H9 (cell line): ENCODE measurements around the gene PCDHA12. TPM values are rescaled to one million over a fixed set of nuclear protein-coding genes. Genes with fewer than 3 reads are reported as not detected.
A peak's percentile ranks its signal among the peaks of the same experiment; 100 is the strongest.

Source experiments
- DNase-seq: peaks from one replicate; pipeline ENCODE4 v3.0.0-alpha.2; 2017
- H2AFZ ChIP-seq: one replicate; pipeline ENCODE4 v1.6.1; 2013; ENCODE audit warnings: mild to moderate bottlenecking, low read length, control low read depth, moderate library complexity
- H2AK5ac ChIP-seq: 2 replicates; pipeline ENCODE4 v1.6.1; 2013; ENCODE audit warnings: low read length, control low read depth, mixed read lengths; ENCODE audit not compliant: insufficient read length
- H2BK120ac ChIP-seq: one replicate; pipeline ENCODE4 v1.6.1; 2013; ENCODE audit warnings: low read depth, mild to moderate bottlenecking, low read length, control low read depth, inconsistent platforms; ENCODE audit not compliant: poor library complexity, severe bottlenecking
- H2BK12ac ChIP-seq: 2 replicates; pipeline ENCODE4 v1.6.1; 2013; ENCODE audit warnings: low read length, control low read depth, mixed read lengths, low read depth; ENCODE audit not compliant: insufficient read length
- H2BK15ac ChIP-seq: 2 replicates; pipeline ENCODE4 v1.6.1; 2013; ENCODE audit warnings: low read depth, low read length, control low read depth
- H2BK20ac ChIP-seq: one replicate; pipeline ENCODE4 v1.6.1; 2013; ENCODE audit warnings: low read depth, mild to moderate bottlenecking, low read length, control low read depth, inconsistent platforms; ENCODE audit not compliant: poor library complexity, severe bottlenecking
- H2BK5ac ChIP-seq: 2 replicates; pipeline ENCODE4 v1.6.1; 2013; ENCODE audit warnings: low read length, control low read depth, mixed read lengths; ENCODE audit not compliant: insufficient read length
- H3K14ac ChIP-seq: 2 replicates; pipeline ENCODE4 v1.6.1; 2013; ENCODE audit warnings: low read length, control low read depth; ENCODE audit not compliant: insufficient read depth
- H3K18ac ChIP-seq: 2 replicates; pipeline ENCODE4 v1.6.1; 2013; ENCODE audit warnings: low read depth, mild to moderate bottlenecking, mixed read lengths, low read length, control low read depth; ENCODE audit not compliant: insufficient read length
- H3K23ac ChIP-seq: 2 replicates; pipeline ENCODE4 v1.6.1; 2013; ENCODE audit warnings: low read length, control low read depth, mixed read lengths, low read depth; ENCODE audit not compliant: insufficient read length
- H3K23me2 ChIP-seq: 2 replicates; pipeline ENCODE4 v1.6.1; 2013; ENCODE audit warnings: low read depth, mild to moderate bottlenecking, mixed read lengths, low read length, control low read depth; ENCODE audit not compliant: insufficient read length, poor library complexity, severe bottlenecking
- H3K27ac ChIP-seq: 2 replicates; pipeline ENCODE4 v1.5.1; 2013; ENCODE audit warnings: low read length, control low read depth, mixed read lengths, low read depth; ENCODE audit not compliant: insufficient read length
- H3K27me3 ChIP-seq: 2 replicates; pipeline ENCODE4 v1.6.1; 2013; ENCODE audit warnings: low read length, control low read depth, inconsistent platforms; ENCODE audit not compliant: insufficient read depth
- H3K4ac ChIP-seq: 2 replicates; pipeline ENCODE4 v1.6.1; 2013; ENCODE audit warnings: low read depth, mild to moderate bottlenecking, control low read depth, inconsistent platforms, low read length, moderate library complexity
- H3K4me1 ChIP-seq: 2 replicates; pipeline ENCODE4 v1.6.1; 2013; ENCODE audit warnings: low read length, control low read depth, inconsistent platforms; ENCODE audit not compliant: insufficient read depth
- H3K4me2 ChIP-seq: 2 replicates; pipeline ENCODE4 v1.6.1; 2013; ENCODE audit warnings: low read length, control low read depth, mixed read lengths; ENCODE audit not compliant: insufficient read length, insufficient read depth
- H3K56ac ChIP-seq: 2 replicates; pipeline ENCODE4 v1.6.1; 2013; ENCODE audit warnings: low read depth, mild to moderate bottlenecking, mixed read lengths, low read length, control low read depth; ENCODE audit not compliant: insufficient read length
- H3K79me1 ChIP-seq: 2 replicates; pipeline ENCODE4 v1.6.1; 2013; ENCODE audit warnings: low read depth, mild to moderate bottlenecking, moderate library complexity, low read length, control low read depth, inconsistent platforms; ENCODE audit not compliant: insufficient read depth, poor library complexity, severe bottlenecking
- H3K79me2 ChIP-seq: 2 replicates; pipeline ENCODE4 v1.6.1; 2013; ENCODE audit warnings: low read length, control low read depth, inconsistent platforms; ENCODE audit not compliant: insufficient read depth
- H3K9ac ChIP-seq: 2 replicates; pipeline ENCODE4 v1.6.1; 2013; ENCODE audit warnings: low read length, control low read depth, mixed read lengths; ENCODE audit not compliant: insufficient read length; ENCODE audit errors: extremely low read depth
- H3K9me3 ChIP-seq: one replicate; pipeline ENCODE4 v1.6.1; 2013; ENCODE audit warnings: low read depth, low read length, inconsistent platforms; ENCODE audit not compliant: control insufficient read depth
- H3T11ph ChIP-seq: one replicate; pipeline ENCODE4 v1.6.1; 2013; ENCODE audit warnings: mild to moderate bottlenecking, low read length, control low read depth, inconsistent platforms
- H4K20me1 ChIP-seq: one replicate; pipeline ENCODE4 v1.6.1; 2013; ENCODE audit not compliant: control insufficient read depth, insufficient read length, insufficient read depth
- H4K5ac ChIP-seq: 2 replicates; pipeline ENCODE4 v1.6.1; 2013; ENCODE audit warnings: low read depth, mild to moderate bottlenecking, mixed read lengths, low read length, control low read depth; ENCODE audit not compliant: insufficient read length
- H4K8ac ChIP-seq: replicated peaks from 2 replicates; pipeline ENCODE4 v1.6.1; 2013; ENCODE audit warnings: low read length, control low read depth, mixed read lengths, low read depth; ENCODE audit not compliant: insufficient read length
- H4K91ac ChIP-seq: 2 replicates; pipeline ENCODE4 v1.6.1; 2013; ENCODE audit warnings: low read depth, mild to moderate bottlenecking, moderate library complexity, mixed read lengths, low read length, control low read depth; ENCODE audit not compliant: insufficient read length
- H3K27ac Mint-ChIP-seq, 3 experiments: 2 replicates in 2 of 3; 3 replicates in 1 of 3; pipeline ENCODE4 v1.8.0; 2020 to 2021; ENCODE audit warnings: mixed read lengths in 3 of 3, mild to moderate bottlenecking in 1 of 3, moderate library complexity in 1 of 3
- H3K27me3 Mint-ChIP-seq: 2 replicates; pipeline ENCODE4 v1.8.0; 2021; ENCODE audit warnings: low read depth, mild to moderate bottlenecking, moderate library complexity, mixed read lengths
- H3K36me3 Mint-ChIP-seq, 3 experiments: 2 replicates in 2 of 3; 3 replicates in 1 of 3; pipeline ENCODE4 v1.8.0; 2020 to 2021; ENCODE audit warnings: low read depth in 3 of 3, mixed read lengths in 3 of 3; ENCODE audit not compliant: insufficient read depth in 1 of 3
- H3K4me1 Mint-ChIP-seq, 2 experiments: 2 replicates each; pipeline ENCODE4 v1.8.0; 2020; ENCODE audit warnings: mixed read lengths in 2 of 2
- H3K4me3 Mint-ChIP-seq, 2 experiments: 2 replicates in 1 of 2; 3 replicates in 1 of 2; pipeline ENCODE4 v1.8.0; 2020 to 2021; ENCODE audit warnings: mild to moderate bottlenecking in 2 of 2, mixed read lengths in 2 of 2, moderate library complexity in 1 of 2
- H3K9me3 Mint-ChIP-seq, 2 experiments: 2 replicates in 1 of 2; 3 replicates in 1 of 2; pipeline ENCODE4 v1.8.0; 2020; ENCODE audit warnings: mild to moderate bottlenecking in 2 of 2, mixed read lengths in 2 of 2, moderate library complexity in 1 of 2
- CTCF ChIP-seq: fragments of 200-600 bp; sonication (generic); conservative IDR thresholded peaks from 3 replicates; pipeline ENCODE4 v1.8.0; 2021; ENCODE audit warnings: antibody characterized with exemption, mild to moderate bottlenecking
- WGBS: extraction: QIAGEN DNeasy Blood & Tissue Kit; methylation state at CpG from one replicate; pipeline ENCODE4 v1.1.7; 2013; ENCODE audit warnings: missing lambda C conversion rate, low lambda C conversion rate, mixed read lengths; ENCODE audit not compliant: insufficient read length; ENCODE audit errors: extremely low coverage; 5-methylcytosine and 5-hydroxymethylcytosine counted together
- total RNA-seq: library from RNA; stranded (reverse); gene quantifications from 2 replicates; pipeline ENCODE4 v1.2.1, GENCODE V29; 2021

PCDHA12 gene
- total RNA-seq, 1 experiment from 2014 or later, result 7.2 TPM

- H3K27ac ChIP-seq, result no peak overlapping the region
- peaks cover 2% of the 10 kb centered on the region; the same call in 1 of the 2 replicates for H3K79me2 ChIP-seq
- no peak overlapping the region for H2BK20ac ChIP-seq
- H3T11ph ChIP-seq, result no peak overlapping the region
- no peak overlapping the region for H3K23ac ChIP-seq
- no peaks in the 10 kb centered on the region for H3K79me1 ChIP-seq
- H3K4ac ChIP-seq, result no peak overlapping the region
- H3K9ac ChIP-seq, result no peak overlapping the region
- no peak overlapping the region for H2BK12ac ChIP-seq
- no peak overlapping the region for H2AFZ ChIP-seq
- no peaks in the 10 kb centered on the region for H3K27me3 ChIP-seq
- H3K23me2 ChIP-seq, result peaks cover 2% of the 10 kb centered on the region
- H4K91ac ChIP-seq, result no peak overlapping the region
- H3K14ac ChIP-seq, result no peak overlapping the region; the same call in 1 of the 2 replicates
- H4K20me1 ChIP-seq, result no peaks in the 10 kb centered on the region
- Mint-ChIP-seq H3K27ac (no peak overlapping the region), H3K4me1 (no peaks in the 10 kb centered on the region; a peak in 1 of 4 replicates), H3K4me3 (no peak overlapping the region), H3K27me3 (no peaks in the 10 kb centered on the region), H3K9me3 (no peaks in the 10 kb centered on the region), H3K36me3 (peaks cover 3 to 5% (median 4%) of the 10 kb centered on the region in 3 experiments; a peak in 6 of 7 replicates)
- peak; percentile 40 for DNase-seq
- no peaks in the 10 kb centered on the region for H3K4me1 ChIP-seq
- no peak overlapping the region for H2BK5ac ChIP-seq
- no peak overlapping the region for H2BK15ac ChIP-seq
- H3K18ac ChIP-seq, result no peak overlapping the region
- no peaks in the 10 kb centered on the region for H3K9me3 ChIP-seq
- no peak overlapping the region for H2AK5ac ChIP-seq
- H2BK120ac ChIP-seq, result no peak overlapping the region
- no CpG with 5 or more reads among the region's 79 CpGs for WGBS
- no peak for TF ChIP-seq CTCF
- H3K56ac ChIP-seq, result no peak overlapping the region
- no peak overlapping the region for H3K4me2 ChIP-seq
- no peak overlapping the region for H4K8ac ChIP-seq
- no peak overlapping the region for H4K5ac ChIP-seq
Observed at GRCh38 chr5:140883927-140884697, 9.0 kb downstream of the PCDHA12 start.
